Naive thymus-derived CD4-positive, alpha-beta T cell (primary cell): ENCODE results near the gene CHRNA10. TPM values are rescaled to one million over a fixed set of nuclear protein-coding genes. Genes with fewer than 3 reads are reported as not detected.
A peak's percentile ranks its signal among the peaks of the same experiment; 100 is the strongest.

Experiments
- ATAC-seq: fragments of 150-1000 bp; cut with Tn5 transposase; 2 replicates; pipeline ENCODE4 v1.10.0; 2021; ENCODE audit warnings: mild to moderate bottlenecking, moderate library complexity
- CTCF ChIA-PET: fragments of 350-600 bp; sonication (Branson Sonifier 250); formaldehyde crosslinking; loops from one replicate; lab custom pipeline; 2021; ENCODE audit warnings: antibody characterized with exemption; lab: Charles Lee
- POLR2A ChIA-PET: fragments of 350-600 bp; sonication (Branson Sonifier 250); formaldehyde crosslinking; loops from one replicate; lab custom pipeline; 2021; ENCODE audit warnings: antibody characterized with exemption, inconsistent platforms; lab: Charles Lee
- DNase-seq, 9 donors: peaks; one replicate each; pipeline versions ENCODE4 v3.0.0 to v3.0.0-alpha.2; 2020 to 2022; ENCODE audit warnings: mixed read lengths in 1 of 9
- H3K27ac ChIP-seq: one replicate; pipeline ENCODE4 v1.7.0; 2013; ENCODE audit warnings: mild to moderate bottlenecking, low read depth, low read length, moderate library complexity
- H3K27me3 ChIP-seq, 2 donors: one replicate each; pipeline ENCODE4 v1.7.0; 2013; ENCODE audit warnings: low read length in 2 of 2, mild to moderate bottlenecking in 2 of 2, moderate library complexity in 2 of 2; ENCODE audit not compliant: control insufficient read depth in 2 of 2, insufficient read depth in 2 of 2
- H3K36me3 ChIP-seq, 3 experiments: 1 replicate in 2 of 3; 2 replicates in 1 of 3; pipeline ENCODE4 v1.7.0; 2013; ENCODE audit warnings: low read length in 3 of 3, mild to moderate bottlenecking in 3 of 3, moderate library complexity in 1 of 3; ENCODE audit not compliant: insufficient read depth in 3 of 3, control insufficient read depth in 2 of 3
- H3K4me1 ChIP-seq, 2 donors: one replicate each; pipeline ENCODE4 v1.7.0; 2013; ENCODE audit warnings: low read length in 2 of 2, mild to moderate bottlenecking in 2 of 2, moderate library complexity in 1 of 2; ENCODE audit not compliant: control insufficient read depth in 2 of 2, insufficient read depth in 2 of 2
- H3K4me3 ChIP-seq: 2 replicates; pipeline ENCODE4 v1.7.0; 2013; ENCODE audit warnings: mild to moderate bottlenecking, low read length
- H3K9me3 ChIP-seq, 3 experiments: 1 replicate in 2 of 3; 2 replicates in 1 of 3; pipeline ENCODE4 v1.7.0; 2013; ENCODE audit warnings: low read length in 3 of 3; ENCODE audit not compliant: control insufficient read depth in 2 of 3
- H3K27ac Mint-ChIP-seq, 9 donors: one replicate each; pipeline ENCODE4 v1.8.0; 2020 to 2022; ENCODE audit warnings: mixed read lengths in 9 of 9, mild to moderate bottlenecking in 8 of 9, moderate library complexity in 5 of 9, inconsistent platforms in 2 of 9
- H3K27me3 Mint-ChIP-seq, 5 donors: one replicate each; pipeline ENCODE4 v1.8.0; 2021 to 2022; ENCODE audit warnings: mixed read lengths in 5 of 5, mild to moderate bottlenecking in 1 of 5
- H3K36me3 Mint-ChIP-seq, 5 donors: one replicate each; pipeline ENCODE4 v1.8.0; 2020 to 2022; ENCODE audit warnings: mixed read lengths in 5 of 5, mild to moderate bottlenecking in 3 of 5, inconsistent platforms in 1 of 5
- H3K4me1 Mint-ChIP-seq, 7 donors: one replicate each; pipeline ENCODE4 v1.8.0; 2020 to 2022; ENCODE audit warnings: mixed read lengths in 7 of 7, mild to moderate bottlenecking in 3 of 7, inconsistent platforms in 1 of 7
- H3K4me3 Mint-ChIP-seq, 10 donors: one replicate each; pipeline ENCODE4 v1.8.0; 2020 to 2022; ENCODE audit warnings: mild to moderate bottlenecking in 10 of 10, mixed read lengths in 10 of 10, moderate library complexity in 6 of 10, inconsistent platforms in 2 of 10
- H3K9me3 Mint-ChIP-seq, 11 donors: one replicate each; pipeline ENCODE4 v1.8.0; 2020 to 2022; ENCODE audit warnings: mixed read lengths in 11 of 11, mild to moderate bottlenecking in 4 of 11, inconsistent platforms in 1 of 11, moderate library complexity in 1 of 11
- intact Hi-C, 2 donors: fragments of 100-400 bp; cut with micrococcal nuclease; formaldehyde crosslinking; loops; one replicate each; pipeline ENCODE4 v1.15.1; 2023
- polyA plus RNA-seq, 2 donors: library from polyadenylated mRNA; unstranded; fragments of 300-500 nt; fragmentation: Illumina TruSeq; gene quantifications; one replicate each; pipeline ENCODE4 v1.2.3, GENCODE V29; 2021
- total RNA-seq, 6 experiments: library from RNA in 5 of 6; stranded (reverse) in 5 of 6; gene quantifications; 1 replicate in 5 of 6; 2 replicates in 1 of 6; pipeline ENCODE4 v1.2.3 and lab custom pipeline; 2021 to 2026

Gene CHRNA10
- total RNA-seq (1 to 10 TPM in 3 of 5 experiments, under 1 TPM in 2; 0.56 to 5.8 (median 2.5) TPM), polyA plus RNA-seq (under 1 TPM in 1 of 2 donors, not detected in 1; 0.24 TPM), total RNA-seq (lab: John Stamatoyannopoulos, UW) (2.4 reads per million, percentile 12 among the genes with 10 or more reads in this experiment)

- H3K9me3 Mint-ChIP-seq, result no peaks in the 10 kb centered on the region
- Histone ChIP-seq H3K27ac (no peak within 1 kb of the TSS), H3K9me3 (no peaks in the 10 kb centered on the region), H3K27me3 (no peaks in the 10 kb centered on the region), H3K4me1 (no peaks in the 10 kb centered on the region), H3K36me3 (peaks cover 7 to 88% (median 31%) of the 10 kb centered on the region in 3 experiments), H3K4me3 (no peak within 1 kb of the TSS)
- peaks cover 0 to 4% (median 0%) of the 10 kb centered on the region in 7 donors for H3K4me1 Mint-ChIP-seq
- ChIA-PET CTCF (no interaction called here), POLR2A (no interaction called here)
- intact Hi-C loops, result no loop called here
- no peaks in the 10 kb centered on the region for H3K27me3 Mint-ChIP-seq
- H3K36me3 Mint-ChIP-seq, result peaks cover 13 to 62% (median 33%) of the 10 kb centered on the region in 5 donors
- ATAC-seq, result no peak
- H3K4me3 Mint-ChIP-seq, result peak within 1 kb of the TSS in 1 of 10 donors; percentile 1
- H3K27ac Mint-ChIP-seq, result peak within 1 kb of the TSS; percentile 26 to 91 (median 58)
- no peak for DNase-seq
These were observed at the start of gene CHRNA10 for GRCh38 chr11:3671334-3672254. Gene CHRNA10 (minus strand): TSS chr11:3671384. CDS start chr11:3671312, 72 bp downstream.

GRCh38 chr11:3712274-3712673, 41.1 kb upstream of the CHRNA10 start:
- H3K4me3 Mint-ChIP-seq, result no peak overlapping the region
- H3K27ac Mint-ChIP-seq, result peak overlapping the region in 1 of 9 donors; percentile 17
- Histone ChIP-seq H3K9me3 (no peaks in the 10 kb centered on the region), H3K27me3 (no peaks in the 10 kb centered on the region), H3K27ac (peak overlapping the region; percentile 32), H3K4me1 (no peaks in the 10 kb centered on the region), H3K4me3 (no peak overlapping the region), H3K36me3 (peaks cover 21 to 77% (median 25%) of the 10 kb centered on the region in 3 experiments)
- peaks cover 0 to 1% (median 0%) of the 10 kb centered on the region in 11 donors for H3K9me3 Mint-ChIP-seq
- DNase-seq, result no peak
- H3K27me3 Mint-ChIP-seq, result no peaks in the 10 kb centered on the region
- ATAC-seq, result no peak
- ChIA-PET POLR2A (no interaction called here), CTCF (no interaction called here)
- intact Hi-C loops, result loop anchor here (5.0 to 10.0 kb wide), 2 partner anchors 93 to 360 kb away; partner anchors contain the start of gene PGAP2 (in 1 of the 2)
- H3K4me1 Mint-ChIP-seq, result peaks cover 0 to 5% (median 0%) of the 10 kb centered on the region in 7 donors
- peaks cover 11 to 58% (median 23%) of the 10 kb centered on the region in 5 donors for H3K36me3 Mint-ChIP-seq

- intact Hi-C loops, result loop anchor here (5.0 to 10.0 kb wide), 2 partner anchors 94 to 362 kb away; partner anchors contain the start of gene PGAP2 (in 1 of the 2)
- ChIA-PET CTCF (interaction anchor here (0.7 kb wide), 1 partner anchor 41 kb away, joined by 3 read pairs; no protein-coding TSS in a partner anchor), POLR2A (interaction anchor here (0.8 kb wide), 1 partner anchor 63 kb away, joined by 3 read pairs; no protein-coding TSS in a partner anchor)
- ATAC-seq (no peak), DNase-seq (no peak)
- peaks cover 11 to 59% (median 22%) of the 10 kb centered on the region in 5 donors for H3K36me3 Mint-ChIP-seq
- H3K27ac ChIP-seq, result no peak overlapping the region
- peaks cover 0 to 5% (median 0%) of the 10 kb centered on the region in 7 donors for H3K4me1 Mint-ChIP-seq
- H3K27ac Mint-ChIP-seq, result peak overlapping the region in 6 of 9 donors; percentile 8 to 82 (median 70)
- no peaks in the 10 kb centered on the region for H3K4me1 ChIP-seq
- H3K27me3 ChIP-seq, result no peaks in the 10 kb centered on the region
- no peaks in the 10 kb centered on the region for H3K27me3 Mint-ChIP-seq
- H3K36me3 ChIP-seq, result peaks cover 20 to 72% (median 25%) of the 10 kb centered on the region in 3 experiments
- no peak overlapping the region for H3K4me3 Mint-ChIP-seq
- H3K4me3 ChIP-seq, result no peak overlapping the region
- peaks cover 0 to 1% (median 0%) of the 10 kb centered on the region in 11 donors for H3K9me3 Mint-ChIP-seq
- H3K9me3 ChIP-seq, result no peaks in the 10 kb centered on the region
These were observed 39.5 kb upstream of the CHRNA10 start for GRCh38 chr11:3710485-3711259.

GRCh38 chr11:3709977-3710376, 38.8 kb upstream of the CHRNA10 start:
- peaks cover 0 to 1% (median 0%) of the 10 kb centered on the region in 11 donors for H3K9me3 Mint-ChIP-seq
- peaks cover 0 to 5% (median 0%) of the 10 kb centered on the region in 7 donors for H3K4me1 Mint-ChIP-seq
- H3K4me3 Mint-ChIP-seq, result no peak overlapping the region
- H3K27me3 Mint-ChIP-seq, result no peaks in the 10 kb centered on the region
- H3K27ac Mint-ChIP-seq, result peak overlapping the region in 1 of 9 donors; percentile 13
- DNase-seq (no peak), ATAC-seq (no peak)
- ChIA-PET CTCF (no interaction called here), POLR2A (no interaction called here)
- Histone ChIP-seq H3K9me3 (no peaks in the 10 kb centered on the region), H3K36me3 (peaks cover 21 to 72% (median 24%) of the 10 kb centered on the region in 3 experiments), H3K27me3 (no peaks in the 10 kb centered on the region), H3K27ac (no peak overlapping the region), H3K4me1 (no peaks in the 10 kb centered on the region), H3K4me3 (no peak overlapping the region)
- peaks cover 15 to 60% (median 27%) of the 10 kb centered on the region in 5 donors for H3K36me3 Mint-ChIP-seq
- intact Hi-C loops, result loop anchor here (5.0 to 10.0 kb wide), 2 partner anchors 95 to 362 kb away; partner anchors contain the start of gene PGAP2 (in 1 of the 2)

- no peak overlapping the region for H3K27ac ChIP-seq
- H3K9me3 Mint-ChIP-seq, result no peaks in the 10 kb centered on the region
- H3K4me3 Mint-ChIP-seq, result no peak overlapping the region
These were observed 36.0 kb upstream of the CHRNA10 start for GRCh38 chr11:3707176-3707575.

GRCh38 chr11:3703383-3703782, 32.2 kb upstream of the CHRNA10 start:
- H3K9me3 Mint-ChIP-seq, result no peaks in the 10 kb centered on the region
- H3K36me3 Mint-ChIP-seq, result peaks cover 22 to 56% (median 30%) of the 10 kb centered on the region in 5 donors
- H3K4me1 Mint-ChIP-seq, result peaks cover 0 to 6% (median 0%) of the 10 kb centered on the region in 7 donors

More at GRCh38 chr11:3707176-3707575, 36.0 kb upstream of the CHRNA10 start:
- ATAC-seq (no peak), DNase-seq (no peak)
- no peaks in the 10 kb centered on the region for H3K9me3 ChIP-seq
- POLR2A ChIA-PET, result no interaction called here
- H3K27ac Mint-ChIP-seq, result peak overlapping the region in 1 of 9 donors; percentile 14
- no peaks in the 10 kb centered on the region for H3K27me3 ChIP-seq
- CTCF ChIA-PET, result no interaction called here
- H3K4me1 Mint-ChIP-seq, result peaks cover 0 to 3% (median 0%) of the 10 kb centered on the region in 7 donors
- intact Hi-C loops, result no loop called here
- H3K27me3 Mint-ChIP-seq, result no peaks in the 10 kb centered on the region
- H3K36me3 ChIP-seq, result peaks cover 15 to 72% (median 20%) of the 10 kb centered on the region in 3 experiments
- H3K4me1 ChIP-seq, result no peaks in the 10 kb centered on the region
- no peak overlapping the region for H3K4me3 ChIP-seq
- peaks cover 10 to 50% (median 26%) of the 10 kb centered on the region in 5 donors for H3K36me3 Mint-ChIP-seq

More at GRCh38 chr11:3703383-3703782, 32.2 kb upstream of the CHRNA10 start:
- ChIA-PET CTCF (interaction anchor here (0.7 kb wide), 1 partner anchor 9 kb away, joined by 5 read pairs; no protein-coding TSS in a partner anchor), POLR2A (no interaction called here)
- H3K9me3 ChIP-seq, result no peaks in the 10 kb centered on the region
- H3K4me1 ChIP-seq, result no peaks in the 10 kb centered on the region
- ATAC-seq, result no peak
- Mint-ChIP-seq H3K27me3 (no peaks in the 10 kb centered on the region), H3K27ac (peak overlapping the region in 1 of 9 donors; percentile 15), H3K4me3 (no peak overlapping the region)
- DNase-seq, result no peak
- no peaks in the 10 kb centered on the region for H3K27me3 ChIP-seq
- peaks cover 17 to 82% (median 22%) of the 10 kb centered on the region in 3 experiments for H3K36me3 ChIP-seq
- H3K27ac ChIP-seq, result no peak overlapping the region
- intact Hi-C loops, result no loop called here
- no peak overlapping the region for H3K4me3 ChIP-seq
